NCI-H2227 (cell line): Measurements from ENCODE around the gene ALAS2.
A peak's percentile ranks its signal among the peaks of the same experiment; 100 is the strongest.
"Not testable (repeated sequence)": the region's sequence is repeated elsewhere in the genome, so short reads cannot be mapped to it uniquely, and the experiment has no call there.

ENCODE experiments used
- DNase-seq: peaks from one replicate; lab custom pipeline; 2025; ENCODE audit not compliant: unreplicated experiment; lab: John Stamatoyannopoulos, UW

Gene ALAS2, protein sequence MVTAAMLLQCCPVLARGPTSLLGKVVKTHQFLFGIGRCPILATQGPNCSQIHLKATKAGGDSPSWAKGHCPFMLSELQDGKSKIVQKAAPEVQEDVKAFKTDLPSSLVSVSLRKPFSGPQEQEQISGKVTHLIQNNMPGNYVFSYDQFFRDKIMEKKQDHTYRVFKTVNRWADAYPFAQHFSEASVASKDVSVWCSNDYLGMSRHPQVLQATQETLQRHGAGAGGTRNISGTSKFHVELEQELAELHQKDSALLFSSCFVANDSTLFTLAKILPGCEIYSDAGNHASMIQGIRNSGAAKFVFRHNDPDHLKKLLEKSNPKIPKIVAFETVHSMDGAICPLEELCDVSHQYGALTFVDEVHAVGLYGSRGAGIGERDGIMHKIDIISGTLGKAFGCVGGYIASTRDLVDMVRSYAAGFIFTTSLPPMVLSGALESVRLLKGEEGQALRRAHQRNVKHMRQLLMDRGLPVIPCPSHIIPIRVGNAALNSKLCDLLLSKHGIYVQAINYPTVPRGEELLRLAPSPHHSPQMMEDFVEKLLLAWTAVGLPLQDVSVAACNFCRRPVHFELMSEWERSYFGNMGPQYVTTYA

DNA sequence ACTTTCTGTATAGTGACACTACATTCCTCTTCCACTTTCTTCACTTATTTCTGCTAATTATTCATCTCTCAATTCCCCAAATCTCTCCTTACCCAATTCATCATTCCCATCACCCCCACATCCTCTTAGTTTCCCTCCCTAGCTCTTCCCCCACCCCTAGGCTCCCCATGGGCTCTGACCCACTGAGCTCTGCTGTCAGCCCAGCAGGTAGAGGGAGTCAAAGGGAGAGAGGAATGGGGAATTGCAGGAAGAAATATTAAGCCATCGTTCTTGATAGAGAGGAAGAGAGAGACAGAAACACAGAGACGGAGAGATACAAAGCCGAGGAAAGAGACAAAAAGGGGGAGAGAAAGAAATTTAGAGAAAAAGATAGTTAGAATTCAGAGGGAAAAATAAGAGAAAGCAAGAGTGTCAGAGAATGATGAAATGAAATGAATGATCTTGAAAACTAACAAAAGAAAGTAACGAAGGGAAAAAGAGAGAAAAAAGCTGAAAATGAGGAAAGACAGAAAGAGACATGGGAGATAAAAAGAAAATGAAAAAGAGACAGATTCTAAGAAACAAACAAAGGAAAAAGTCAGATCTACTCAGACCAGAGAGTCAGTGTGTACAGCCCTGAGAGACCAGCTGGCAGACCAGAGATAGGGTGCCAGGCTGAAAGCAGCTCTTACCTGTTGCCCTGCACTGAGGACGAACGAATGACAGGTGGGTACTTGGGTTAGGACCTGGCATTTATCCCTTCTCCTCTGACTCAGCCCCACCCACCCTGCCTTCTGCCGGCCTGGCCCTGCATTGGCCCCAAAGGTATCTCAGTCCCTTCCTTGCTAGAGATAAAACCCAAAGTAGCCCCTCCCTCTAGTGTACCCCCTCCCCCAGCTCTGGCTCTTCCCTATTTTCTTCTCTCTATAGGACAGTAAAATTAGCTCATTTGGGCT is at the start of gene ALAS2:
Gene ALAS2 (minus strand): TSS at position 707 of the 935 bp plus-strand sequence. CDS start 4,977 bp downstream, outside the sequence.
- no peak for DNase-seq

DNA sequence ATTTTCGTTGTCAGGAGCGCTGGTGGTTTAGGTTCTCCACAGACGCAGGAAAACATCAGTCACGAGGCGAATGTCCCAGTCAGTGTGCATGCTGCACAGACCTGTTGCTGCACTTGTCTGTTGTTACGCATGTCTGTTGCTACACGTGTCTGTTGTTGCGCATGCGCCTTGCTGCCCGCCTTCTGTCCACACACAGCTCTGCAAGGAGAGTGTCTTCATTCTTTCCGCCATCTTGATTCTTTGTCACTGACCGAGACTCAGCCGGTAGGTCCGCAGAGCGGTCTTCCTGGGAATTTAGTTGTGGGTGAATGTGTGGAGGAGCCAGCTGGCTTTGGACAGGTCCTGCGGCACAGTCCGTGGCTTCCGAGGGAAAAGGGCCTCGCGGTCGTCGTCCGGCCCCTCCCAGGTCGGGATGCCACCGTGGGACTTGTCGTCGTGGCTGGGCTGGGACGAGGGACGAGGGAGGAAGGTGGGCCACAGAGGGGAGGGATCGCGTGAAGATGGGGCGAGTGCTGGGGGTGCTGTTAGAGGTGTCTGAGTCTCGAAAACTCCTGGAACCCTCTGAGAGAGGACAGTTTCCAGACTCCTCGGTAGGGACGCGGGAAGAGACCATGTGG is 44.2 kb upstream of the ALAS2 start, which contains the start of gene PAGE2B:
Gene PAGE2B (plus strand): TSS at position 180 of the 617 bp plus-strand sequence. CDS start 1,012 bp downstream, outside the sequence.
- DNase-seq, result no peak

DNA sequence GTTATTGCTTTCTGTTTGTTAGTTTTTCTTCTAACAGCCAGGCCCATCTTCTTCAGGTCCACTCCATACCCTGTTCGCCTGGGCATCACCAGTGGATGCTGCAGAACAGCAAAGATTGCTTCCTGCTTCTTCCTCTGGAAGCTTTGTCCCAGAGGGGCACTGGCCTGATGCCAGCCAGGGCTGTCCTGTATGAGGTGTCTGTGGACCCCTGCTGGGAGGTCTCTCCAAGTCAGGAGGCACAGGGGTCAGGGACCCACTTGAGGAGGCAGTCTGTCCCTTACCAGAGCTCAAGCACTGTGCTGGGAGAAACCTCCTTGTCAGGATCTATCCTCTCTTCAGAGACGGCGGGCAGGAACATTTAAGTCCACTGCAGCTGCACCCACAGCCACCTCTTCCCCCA is 41.5 kb upstream of the ALAS2 start:
- no peak for DNase-seq

DNA sequence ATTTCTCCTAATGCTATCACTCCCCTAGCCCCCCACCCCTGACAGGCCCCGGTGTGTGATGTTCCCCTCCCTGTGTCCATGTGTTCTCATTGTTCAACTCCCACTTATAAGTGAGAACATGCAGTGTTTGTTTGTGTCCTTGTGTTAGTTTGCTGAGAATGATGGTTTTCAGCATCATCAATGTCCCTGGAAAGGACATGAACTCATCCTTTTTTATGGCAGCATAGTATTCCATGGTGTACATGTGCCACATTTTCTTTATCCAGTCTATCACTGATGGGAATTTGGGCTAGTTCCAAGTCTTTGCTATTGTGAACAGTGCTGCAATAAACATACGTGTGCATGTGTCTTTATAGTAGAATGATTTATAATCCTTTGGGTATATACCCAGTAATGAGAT is 36.4 kb upstream of the ALAS2 start:
- DNase-seq, result not testable (repeated sequence)

DNA sequence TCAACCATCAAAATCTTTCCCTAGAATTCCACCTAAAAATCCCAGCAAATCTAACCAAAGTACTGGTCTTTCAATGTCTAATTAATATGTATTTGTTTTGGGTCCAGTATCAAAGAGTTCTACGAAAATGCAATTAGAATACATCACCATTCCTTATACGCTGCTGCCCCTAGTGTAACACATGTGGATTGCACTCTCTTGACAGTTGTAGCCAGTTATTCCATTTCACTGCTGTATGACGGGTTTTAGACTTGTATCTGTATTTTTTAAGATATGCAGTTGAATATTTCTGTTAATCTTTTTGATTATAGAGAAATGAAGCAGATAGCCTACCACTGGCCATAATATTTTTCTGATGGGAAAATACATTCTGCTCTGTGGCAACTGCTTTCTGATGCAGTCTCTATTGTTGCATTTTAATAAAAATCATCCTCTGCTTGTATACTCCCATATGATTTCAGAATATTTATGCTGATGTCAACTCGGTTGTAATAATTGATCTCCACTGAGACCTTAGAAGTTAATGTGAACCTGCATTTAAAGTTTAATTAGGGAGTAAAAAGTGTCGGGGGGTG is 27.0 kb upstream of the ALAS2 start:
- peak; percentile 48 for DNase-seq

DNA sequence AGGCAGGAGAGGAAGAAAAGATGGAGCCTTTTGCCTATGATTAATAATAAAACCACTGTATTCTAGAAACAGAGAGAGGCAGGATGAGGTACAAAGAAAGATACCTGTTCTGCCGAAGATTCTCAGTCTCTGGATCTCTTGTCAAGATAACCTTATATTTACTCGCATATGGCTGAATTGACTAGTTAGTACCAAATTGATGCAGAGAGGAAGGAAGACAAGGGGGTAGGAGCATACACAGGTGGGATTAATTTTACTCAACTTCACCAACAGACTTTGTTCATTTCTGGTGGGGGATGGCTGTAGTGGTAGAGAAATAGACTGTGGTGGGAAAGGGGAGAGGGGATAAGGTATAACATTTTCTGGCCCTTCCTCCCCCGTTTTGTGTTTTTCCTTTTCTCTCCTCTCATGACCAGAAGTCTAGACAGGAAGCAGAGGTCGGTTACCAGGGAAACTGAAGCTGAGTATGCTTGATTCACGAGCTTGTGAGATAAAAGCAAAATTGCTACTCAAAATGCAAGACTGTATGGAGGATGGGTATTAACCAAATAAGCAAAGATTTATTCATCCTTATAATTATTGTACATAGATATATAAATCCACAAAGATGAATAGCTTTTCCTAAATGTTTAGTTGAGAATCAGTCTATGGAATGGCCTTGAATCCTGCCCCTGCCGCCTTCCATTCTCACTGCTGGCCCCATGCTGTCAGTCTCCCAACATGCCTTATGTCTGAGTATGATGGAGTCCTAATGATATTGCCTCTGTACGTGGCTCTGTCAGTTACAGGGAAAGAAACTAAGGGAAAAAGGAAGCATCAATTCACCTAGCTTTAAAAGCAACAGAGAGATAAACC is 26.3 kb upstream of the ALAS2 start:
- peak; percentile 23 for DNase-seq

DNA sequence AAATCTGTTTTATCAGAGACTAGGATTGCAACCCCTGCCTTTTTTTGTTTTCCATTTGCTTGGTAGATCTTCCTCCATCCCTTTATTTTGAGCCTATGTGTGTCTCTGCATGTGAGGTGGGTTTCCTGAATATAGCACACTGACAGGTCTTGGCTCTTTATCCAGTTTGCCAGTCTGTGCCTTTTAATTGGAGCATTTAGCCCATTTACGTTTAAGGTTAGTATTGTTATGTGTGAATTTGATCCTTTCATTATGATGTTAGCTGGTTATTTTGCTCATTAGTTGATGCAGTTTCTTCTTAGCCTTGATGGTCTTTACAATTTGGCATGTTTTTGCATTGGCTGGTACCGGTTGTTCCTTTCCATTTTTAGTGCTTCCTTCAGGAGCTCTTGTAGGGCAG is 19.8 kb upstream of the ALAS2 start:
- DNase-seq, result not testable (repeated sequence)

DNA sequence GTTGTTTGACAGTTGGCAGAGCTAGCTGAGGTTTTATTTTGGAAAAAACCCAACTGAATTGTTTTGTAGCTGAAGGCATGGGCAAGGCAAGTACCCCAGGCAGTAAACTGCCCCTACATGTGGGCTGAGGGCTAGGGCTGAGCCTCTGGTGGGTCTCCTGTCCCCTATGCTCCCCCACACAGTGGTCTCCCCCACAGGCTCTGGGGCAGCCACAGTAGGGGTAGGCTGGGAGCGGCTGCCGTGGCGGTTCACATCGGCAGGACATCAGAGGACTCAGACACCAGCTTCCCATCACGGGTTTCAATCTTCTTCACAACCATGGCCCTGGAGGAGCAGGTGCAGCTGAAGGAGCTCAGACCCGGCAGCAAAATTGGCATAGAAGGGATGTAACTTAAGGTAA is 10.7 kb upstream of the ALAS2 start:
- DNase-seq, result no peak

DNA sequence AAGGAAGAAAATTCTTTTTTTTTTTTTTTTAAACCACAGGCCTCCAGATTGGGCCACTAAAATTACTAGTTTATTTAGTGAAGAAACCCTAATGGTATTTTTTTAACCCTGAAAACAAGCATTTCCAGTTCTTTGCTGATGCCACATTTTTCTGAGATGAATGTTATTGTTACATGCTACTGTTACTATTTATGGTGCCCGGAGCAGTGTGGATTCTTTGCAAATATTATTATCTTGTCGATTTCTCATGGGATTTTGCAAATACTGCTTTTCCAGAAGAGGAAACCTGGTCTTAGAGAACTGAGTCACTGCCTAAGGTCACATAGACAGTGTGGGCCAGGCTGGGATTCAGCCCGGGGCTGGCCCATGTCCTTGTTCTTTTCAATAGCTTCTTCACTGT is 8.7 kb upstream of the ALAS2 start:
- DNase-seq, result no peak

DNA sequence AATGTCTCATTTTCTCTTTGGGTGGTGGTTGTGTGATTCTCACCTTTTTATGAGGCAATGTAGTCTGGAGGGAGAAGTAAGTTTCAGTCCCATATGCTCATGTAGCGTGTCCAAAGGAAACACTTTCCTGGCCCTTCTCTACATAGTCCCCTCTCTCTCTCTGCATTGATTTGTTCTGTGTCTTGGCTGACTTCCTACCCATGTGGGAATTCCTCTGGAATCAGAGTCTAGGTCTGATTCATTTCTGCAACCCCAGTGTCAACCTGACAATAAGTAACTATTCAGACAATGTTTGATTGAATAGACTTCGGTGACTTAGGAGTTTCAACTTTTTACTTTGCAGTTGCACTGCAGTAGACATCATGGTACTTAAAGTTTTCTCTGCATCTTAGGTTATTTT is 2.7 kb upstream of the ALAS2 start:
- no peak for DNase-seq

DNA sequence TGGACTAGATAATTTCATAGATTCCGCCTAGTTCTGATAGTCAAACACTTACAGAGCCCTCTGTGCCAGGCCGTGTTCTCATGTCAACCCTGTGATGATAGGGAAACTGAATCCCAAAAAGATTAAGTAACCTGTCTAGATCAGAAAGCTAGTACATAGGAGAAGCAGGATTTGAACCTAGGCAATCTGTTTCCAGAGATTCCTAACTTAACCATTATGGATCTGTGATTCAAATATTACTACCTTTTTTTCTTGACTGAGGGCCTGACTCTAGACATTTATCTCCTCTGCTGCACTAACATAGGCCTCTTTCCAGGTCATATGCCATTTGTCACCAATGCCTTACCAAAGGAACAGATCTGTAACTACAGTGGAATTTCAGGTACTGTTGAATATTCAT is 1.5 kb downstream of the ALAS2 start:
- DNase-seq, result no peak

DNA sequence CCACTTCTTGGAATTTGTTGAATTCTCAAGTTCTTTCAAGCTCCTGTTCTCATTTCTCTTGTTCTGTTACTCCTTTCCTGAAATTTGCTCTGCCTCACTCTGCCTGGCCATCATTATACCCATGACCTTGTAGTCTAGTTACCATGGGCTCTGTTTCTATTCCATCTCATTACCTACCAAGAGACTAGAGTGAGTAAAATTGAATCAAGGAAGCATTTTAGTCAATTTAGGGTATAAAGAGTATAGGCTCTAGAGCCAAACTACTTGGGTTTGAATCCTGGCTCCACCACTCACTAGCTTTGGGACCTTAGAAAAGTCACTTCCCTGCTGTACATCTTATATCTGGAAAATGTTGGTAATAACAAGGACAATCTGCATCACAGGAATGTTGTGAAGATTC is 2.2 kb downstream of the ALAS2 start:
- DNase-seq, result no peak

DNA sequence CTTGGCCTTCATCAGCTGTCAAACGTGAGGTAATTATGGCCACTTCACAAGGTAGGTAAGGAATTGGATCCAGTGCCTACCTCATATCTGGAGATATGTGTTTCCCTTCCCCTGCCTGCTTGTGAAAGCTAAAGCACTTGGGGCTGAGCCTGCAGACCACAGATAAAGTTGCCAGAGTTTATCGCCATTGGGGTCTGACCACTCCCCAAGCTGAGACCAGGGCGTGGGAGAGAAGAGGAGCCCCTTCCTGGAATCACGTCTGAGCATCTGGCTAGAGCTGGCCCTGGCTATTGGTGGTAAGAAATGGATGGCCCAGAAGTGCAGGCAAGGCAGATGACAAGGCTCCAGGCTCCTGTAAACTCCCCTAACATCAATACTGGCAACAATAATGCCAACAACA is 2.7 kb downstream of the ALAS2 start:
- no peak for DNase-seq

DNA sequence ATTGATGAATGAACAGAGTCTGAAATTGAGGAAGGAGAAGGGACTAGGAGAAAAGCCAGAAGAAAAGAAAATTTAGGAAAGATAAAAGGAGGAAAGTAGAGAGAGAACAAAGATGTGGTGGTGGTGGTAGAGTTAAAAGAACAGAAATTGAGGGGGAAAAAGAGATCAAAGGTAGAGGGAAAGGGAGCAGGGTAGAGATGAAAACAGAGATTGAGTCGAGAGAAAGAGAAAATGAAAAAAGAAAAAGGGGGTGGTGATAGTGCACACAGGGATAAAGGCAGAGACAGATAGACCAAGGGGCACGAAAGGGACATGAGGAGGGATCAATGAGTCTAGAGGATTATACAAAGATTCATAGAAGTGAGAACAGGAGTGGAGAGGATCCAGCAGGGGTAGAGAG is 3.9 kb downstream of the ALAS2 start:
- DNase-seq, result no peak

DNA sequence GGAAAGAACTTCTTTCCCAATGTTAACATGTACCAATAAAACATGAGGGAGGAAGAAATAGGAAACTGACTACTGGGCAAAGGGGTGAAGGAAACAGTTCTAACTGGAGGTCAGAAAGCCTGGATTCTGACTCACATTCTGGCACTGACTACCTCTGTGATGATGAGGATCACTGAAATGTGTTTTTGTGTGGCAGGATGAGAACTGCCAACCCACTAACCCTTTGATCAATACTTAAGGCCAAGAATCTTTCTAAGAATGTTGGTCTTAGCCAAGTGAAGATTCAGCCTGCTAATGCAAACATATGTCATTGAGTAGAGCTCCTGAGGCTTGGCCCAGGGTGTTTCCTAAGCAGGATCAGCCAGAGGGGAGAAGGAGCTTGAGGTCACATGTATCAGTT is 4.6 kb downstream of the ALAS2 start:
- no peak for DNase-seq

DNA sequence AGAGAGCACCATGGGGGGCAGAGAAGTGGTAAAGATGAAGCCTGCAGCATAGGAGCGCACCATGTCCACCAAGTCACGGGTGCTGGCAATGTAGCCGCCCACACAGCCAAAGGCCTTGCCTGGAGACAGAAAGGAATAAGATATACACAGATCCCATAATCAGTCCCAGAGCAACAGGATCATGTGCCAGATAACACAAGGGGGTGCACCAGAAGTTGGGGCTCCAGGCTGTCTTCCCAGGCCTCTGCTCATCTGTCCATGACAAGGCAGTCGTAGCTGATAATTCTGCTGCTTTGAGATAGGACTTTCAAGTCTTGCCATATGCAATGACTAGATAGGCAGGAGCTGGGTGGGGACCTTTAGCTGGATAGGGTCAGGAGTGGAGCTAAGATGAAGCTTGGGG is 15.9 kb downstream of the ALAS2 start:
- no peak for DNase-seq

DNA sequence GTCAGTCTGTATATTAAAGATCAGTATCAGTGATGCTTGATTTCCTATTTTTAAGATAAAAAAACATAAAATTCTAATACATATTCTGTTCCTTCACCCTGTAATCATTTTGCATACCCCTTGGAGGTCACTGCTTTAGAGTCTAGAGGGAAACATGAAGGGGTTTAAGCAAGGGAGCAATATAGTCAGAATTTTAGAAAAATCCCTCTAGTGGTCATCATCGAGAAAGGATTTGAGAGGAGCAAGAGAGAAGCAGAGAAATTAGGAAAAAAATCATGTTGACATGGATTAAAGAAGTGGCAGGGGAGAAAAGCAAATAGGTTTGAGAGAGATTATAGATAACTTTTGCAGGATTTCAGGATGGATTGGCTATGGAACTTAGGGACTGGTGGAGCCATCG is 19.5 kb downstream of the ALAS2 start:
- no peak for DNase-seq

DNA sequence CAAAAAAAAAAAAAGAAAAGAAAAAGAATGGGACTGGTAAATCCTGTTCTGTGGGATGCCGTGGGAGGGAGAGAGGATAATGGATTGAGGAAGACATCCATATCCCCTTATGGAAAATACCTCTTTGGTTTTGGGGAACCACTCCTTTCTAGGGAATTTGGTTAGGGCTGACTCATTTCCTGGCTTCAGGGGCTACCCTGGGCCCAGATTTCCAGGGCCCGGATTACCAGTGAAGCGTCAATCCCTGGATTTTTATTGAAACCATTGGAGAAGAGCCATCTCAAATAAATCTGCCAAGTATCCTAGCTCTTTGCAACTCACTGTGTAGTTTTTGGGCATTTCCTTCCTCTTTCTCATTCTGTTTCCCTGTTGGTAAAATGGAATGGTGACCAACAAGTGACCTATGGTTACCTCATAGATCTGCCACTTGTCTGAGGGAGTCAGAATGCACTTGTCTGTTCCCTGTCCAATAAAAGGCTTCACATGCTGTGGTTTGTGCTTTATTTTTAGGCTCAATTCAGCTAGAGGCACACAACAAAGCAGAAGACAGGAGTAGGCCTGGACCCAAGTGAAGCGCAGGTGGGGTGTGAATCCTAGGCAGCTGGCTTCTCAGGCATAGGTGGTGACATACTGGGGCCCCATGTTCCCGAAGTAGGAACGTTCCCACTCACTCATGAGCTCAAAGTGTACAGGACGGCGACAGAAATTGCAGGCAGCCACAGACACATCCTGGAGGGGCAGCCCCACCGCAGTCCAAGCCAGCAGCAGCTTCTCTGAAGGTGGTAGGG is 22.0 kb downstream of the ALAS2 start:
- DNase-seq, result no peak

DNA sequence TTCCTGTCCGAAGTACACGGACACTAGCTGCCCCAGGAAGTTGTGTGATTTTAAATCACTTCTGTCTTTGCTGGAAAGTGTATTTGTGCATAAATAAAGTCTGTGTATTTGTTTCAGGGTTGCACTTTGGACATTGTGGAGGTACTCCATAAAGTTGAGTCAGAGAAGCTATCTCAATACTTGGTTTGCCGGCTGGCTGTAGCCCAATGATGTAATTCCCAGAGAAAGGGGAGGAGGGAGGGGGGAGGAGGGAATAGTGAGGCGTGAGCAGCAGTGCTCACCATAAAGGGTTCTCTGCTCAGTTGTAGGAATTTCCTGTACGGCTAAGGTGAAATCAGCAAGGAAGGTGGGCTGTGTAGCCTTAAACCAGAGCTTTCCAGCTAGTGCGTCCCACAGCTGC is 23.1 kb downstream of the ALAS2 start:
- DNase-seq, result no peak
